ENCODE data around the gene PNLIP.

DNA sequence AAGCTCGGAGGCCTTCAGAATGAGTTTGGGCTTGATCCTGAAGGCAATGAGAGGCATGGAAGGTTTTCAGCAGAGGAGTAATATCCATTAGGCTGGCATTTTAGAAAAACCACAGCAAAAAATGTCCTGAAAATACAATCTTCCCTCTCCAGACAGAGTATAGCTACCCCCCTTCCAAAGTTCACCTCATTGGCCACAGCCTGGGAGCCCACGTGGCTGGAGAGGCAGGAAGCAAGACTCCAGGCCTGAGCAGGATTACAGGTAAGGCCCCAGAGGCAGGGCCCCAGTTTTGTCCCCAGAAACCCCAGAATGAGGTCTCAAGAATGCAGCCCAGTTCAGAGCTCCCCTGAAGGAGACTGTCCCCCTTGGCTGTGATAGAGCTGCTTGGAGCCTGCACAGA, 50.3 kb downstream of the PNLIP start:
- TF ChIP-seq, protein P1, sequence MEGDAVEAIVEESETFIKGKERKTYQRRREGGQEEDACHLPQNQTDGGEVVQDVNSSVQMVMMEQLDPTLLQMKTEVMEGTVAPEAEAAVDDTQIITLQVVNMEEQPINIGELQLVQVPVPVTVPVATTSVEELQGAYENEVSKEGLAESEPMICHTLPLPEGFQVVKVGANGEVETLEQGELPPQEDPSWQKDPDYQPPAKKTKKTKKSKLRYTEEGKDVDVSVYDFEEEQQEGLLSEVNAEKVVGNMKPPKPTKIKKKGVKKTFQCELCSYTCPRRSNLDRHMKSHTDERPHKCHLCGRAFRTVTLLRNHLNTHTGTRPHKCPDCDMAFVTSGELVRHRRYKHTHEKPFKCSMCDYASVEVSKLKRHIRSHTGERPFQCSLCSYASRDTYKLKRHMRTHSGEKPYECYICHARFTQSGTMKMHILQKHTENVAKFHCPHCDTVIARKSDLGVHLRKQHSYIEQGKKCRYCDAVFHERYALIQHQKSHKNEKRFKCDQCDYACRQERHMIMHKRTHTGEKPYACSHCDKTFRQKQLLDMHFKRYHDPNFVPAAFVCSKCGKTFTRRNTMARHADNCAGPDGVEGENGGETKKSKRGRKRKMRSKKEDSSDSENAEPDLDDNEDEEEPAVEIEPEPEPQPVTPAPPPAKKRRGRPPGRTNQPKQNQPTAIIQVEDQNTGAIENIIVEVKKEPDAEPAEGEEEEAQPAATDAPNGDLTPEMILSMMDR (IDR thresholded peaks at IDR 0.05), result no peak
- no peak for TF ChIP-seq EP300 (IDR thresholded peaks at IDR 0.05)
